H1 (cell line): ENCODE measurements around the gene SMTN. TPM values are rescaled to one million over a fixed set of nuclear protein-coding genes. Genes with fewer than 3 reads are reported as not detected.

Source experiments
- BACH1 ChIP-seq: IDR thresholded peaks from 2 replicates; pipeline ENCODE4 v1.6.1; 2012; ENCODE audit warnings: low read length, improper control_type of control experiment
- CHD2 ChIP-seq: IDR thresholded peaks from 2 replicates; pipeline ENCODE4 v1.6.1; 2012; ENCODE audit warnings: low read length, improper control_type of control experiment
- CREB1 ChIP-seq: IDR thresholded peaks from 2 replicates; pipeline ENCODE4 v1.6.1; 2012; ENCODE audit warnings: inconsistent platforms
- EGR1 ChIP-seq: IDR thresholded peaks from 2 replicates; pipeline ENCODE4 v1.6.1; 2011; ENCODE audit warnings: low read depth, low read length, borderline replicate concordance
- EP300 ChIP-seq, 2 experiments: IDR thresholded peaks; 1 replicate in 1 of 2; 2 replicates in 1 of 2; pipeline ENCODE4 v1.6.1; 2011 to 2012; ENCODE audit warnings: low read depth in 2 of 2, low read length in 2 of 2, mild to moderate bottlenecking in 2 of 2, borderline replicate concordance in 1 of 2, inconsistent platforms in 1 of 2, moderate library complexity in 1 of 2
- GTF2F1 ChIP-seq: IDR thresholded peaks from 2 replicates; pipeline ENCODE4 v1.6.1; 2012; ENCODE audit warnings: low read depth, low read length, improper control_type of control experiment, borderline replicate concordance
- HDAC6 ChIP-seq: IDR thresholded peaks from one replicate; pipeline ENCODE4 v1.7.1; 2012; ENCODE audit warnings: low read depth, mild to moderate bottlenecking, inconsistent platforms, low read length, moderate library complexity
- KDM4A ChIP-seq: IDR thresholded peaks from one replicate; pipeline ENCODE4 v1.7.1; 2012; ENCODE audit warnings: low read depth, mild to moderate bottlenecking, moderate library complexity, low read length, inconsistent platforms; ENCODE audit not compliant: severe bottlenecking
- POU5F1 ChIP-seq: IDR thresholded peaks from 2 replicates; pipeline ENCODE4 v1.6.1; 2011; ENCODE audit warnings: low read depth, mild to moderate bottlenecking, low read length, moderate library complexity
- RAD21 ChIP-seq, 2 experiments: IDR thresholded peaks in 1 of 2; conservative IDR thresholded peaks in 1 of 2; 2 replicates each; pipeline ENCODE4 v1.6.1; 2011; ENCODE audit warnings: low read depth in 2 of 2, low read length in 2 of 2, improper control_type of control experiment in 1 of 2, inconsistent platforms in 1 of 2, mild to moderate bottlenecking in 1 of 2, moderate library complexity in 1 of 2
- RXRA ChIP-seq: IDR thresholded peaks from 2 replicates; pipeline ENCODE4 v1.6.1; 2011; ENCODE audit warnings: low read depth, mild to moderate bottlenecking, low read length, moderate library complexity; ENCODE audit not compliant: insufficient read depth
- SP2 ChIP-seq: IDR thresholded peaks from 2 replicates; pipeline ENCODE4 v1.6.1; 2012; ENCODE audit warnings: mild to moderate bottlenecking, low read length, inconsistent platforms
- SUZ12 ChIP-seq: fragments of 200-600 bp; sonication (generic); IDR thresholded peaks from 2 replicates; pipeline ENCODE4 v1.6.1; 2012; ENCODE audit warnings: mild to moderate bottlenecking, inconsistent platforms, low read length, moderate library complexity, mixed read lengths
- TAF1 ChIP-seq: IDR thresholded peaks from 2 replicates; pipeline ENCODE4 v1.6.1; 2011; ENCODE audit warnings: mild to moderate bottlenecking, low read depth, low read length
- TAF7 ChIP-seq: optimal IDR thresholded peaks from 2 replicates; pipeline ENCODE3; 2011; ENCODE audit warnings: low read depth, mild to moderate bottlenecking, inconsistent platforms, low read length, moderate library complexity, borderline replicate concordance
- TBP ChIP-seq: IDR thresholded peaks from 2 replicates; pipeline ENCODE4 v1.6.1; 2011; ENCODE audit warnings: low read depth, low read length, improper control_type of control experiment
- TCF12 ChIP-seq: IDR thresholded peaks from 2 replicates; pipeline ENCODE4 v1.6.1; 2011; ENCODE audit warnings: low read depth, mild to moderate bottlenecking, low read length
- ZNF274 ChIP-seq: IDR thresholded peaks from 2 replicates; pipeline ENCODE4 v1.7.0; 2012; ENCODE audit warnings: low read length, borderline replicate concordance; ENCODE audit errors: extremely low read depth
- polyA plus RNA-seq, 7 experiments: library from polyadenylated mRNA; depleted of rRNA in 3 of 7; stranded (reverse) in 5 of 7; unstranded in 2 of 7; fragments of >200 nt in 5 of 7; fragments of 200-250 nt in 2 of 7; gene quantifications; 1 replicate in 5 of 7; 2 replicates in 1 of 7; 4 replicates in 1 of 7; pipeline versions ENCODE4 v1.2.1 to v1.2.3, GENCODE V29; 2011 to 2013; ENCODE audit warnings: missing spikeins in 2 of 7, mixed read lengths in 2 of 7
- total RNA-seq: library from RNA; stranded (reverse); fragmentation: NEBNext Ultra II Directional; extraction: Animal tissue kit (Norgen Biotek cat#: 25700); gene quantifications from 2 replicates; pipeline ENCODE4 v1.2.1, GENCODE V29; 2021
- TF ChIP-seq, protein P1 (sequence below): IDR thresholded peaks from 2 replicates; pipeline ENCODE4 v1.6.1; 2012; ENCODE audit warnings: low read length, inconsistent platforms
- TF ChIP-seq, protein P2 (sequence below): IDR thresholded peaks from 2 replicates; pipeline ENCODE4 v1.6.1; 2012; ENCODE audit warnings: inconsistent platforms
- TF ChIP-seq, protein P3 (sequence below): IDR thresholded peaks from 2 replicates; pipeline ENCODE4 v1.6.1; 2011; ENCODE audit warnings: low read depth, mild to moderate bottlenecking, low read length; ENCODE audit not compliant: insufficient read depth

SMTN gene
- total and polyA plus RNA-seq, 2 of the 8 experiments (the other 6 are each of a cell fraction or from before 2014, with no cell fraction given), result 12.3 to 20.8 TPM

DNA sequence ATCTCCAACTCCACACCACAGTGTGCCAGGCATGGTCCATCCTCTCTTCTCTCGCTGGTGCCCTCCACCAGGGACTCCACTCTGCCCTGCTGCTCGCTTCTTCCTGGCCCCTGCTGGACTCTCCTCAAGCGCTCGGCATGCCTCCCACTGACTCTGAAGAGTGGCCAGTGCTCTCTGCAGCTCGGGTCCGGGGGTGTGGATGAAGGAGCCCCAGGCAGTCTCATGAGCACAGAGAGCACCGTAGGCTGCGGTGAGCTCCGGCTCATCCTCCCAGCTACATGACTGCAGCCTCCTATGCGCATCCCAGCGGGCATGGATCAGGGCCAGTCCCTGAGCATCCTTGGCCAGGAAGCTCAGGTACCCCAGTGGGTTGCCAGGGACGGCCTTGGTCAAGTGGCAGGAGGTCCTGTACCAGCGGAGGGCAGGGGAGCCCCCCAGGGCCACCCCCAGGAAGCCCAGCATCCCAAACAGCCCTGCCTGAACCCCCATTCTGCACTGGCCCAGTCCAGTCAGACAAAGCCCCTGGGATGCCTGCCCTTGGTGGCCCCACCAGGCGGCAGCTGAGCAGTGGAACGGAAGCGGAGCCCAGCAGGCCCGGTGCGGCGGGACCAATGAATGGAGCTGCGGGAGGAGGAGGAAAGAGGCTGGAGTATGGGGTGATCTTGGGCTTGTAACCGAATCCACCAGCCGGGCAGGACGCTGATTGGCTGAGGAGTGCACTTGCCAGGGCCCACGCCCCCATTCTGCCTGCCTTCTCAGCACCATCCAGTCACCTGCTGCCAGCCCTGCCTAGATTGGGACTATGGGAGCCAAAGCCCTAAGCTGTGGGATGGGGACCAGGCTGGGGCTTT, 59.0 kb downstream of the SMTN start, which contains the start of gene PLA2G3 (continued):
- TF ChIP-seq TBP, result peak; percentile 62; the same call in 1 of the 2 replicates
- no peak for TF ChIP-seq BACH1
- TF ChIP-seq SP2, result no peak
- TF ChIP-seq ZNF274, result no peak
- no peak for TF ChIP-seq HDAC6
- TF ChIP-seq, protein P1, sequence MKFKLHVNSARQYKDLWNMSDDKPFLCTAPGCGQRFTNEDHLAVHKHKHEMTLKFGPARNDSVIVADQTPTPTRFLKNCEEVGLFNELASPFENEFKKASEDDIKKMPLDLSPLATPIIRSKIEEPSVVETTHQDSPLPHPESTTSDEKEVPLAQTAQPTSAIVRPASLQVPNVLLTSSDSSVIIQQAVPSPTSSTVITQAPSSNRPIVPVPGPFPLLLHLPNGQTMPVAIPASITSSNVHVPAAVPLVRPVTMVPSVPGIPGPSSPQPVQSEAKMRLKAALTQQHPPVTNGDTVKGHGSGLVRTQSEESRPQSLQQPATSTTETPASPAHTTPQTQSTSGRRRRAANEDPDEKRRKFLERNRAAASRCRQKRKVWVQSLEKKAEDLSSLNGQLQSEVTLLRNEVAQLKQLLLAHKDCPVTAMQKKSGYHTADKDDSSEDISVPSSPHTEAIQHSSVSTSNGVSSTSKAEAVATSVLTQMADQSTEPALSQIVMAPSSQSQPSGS, result no peak
- TF ChIP-seq, protein P2, sequence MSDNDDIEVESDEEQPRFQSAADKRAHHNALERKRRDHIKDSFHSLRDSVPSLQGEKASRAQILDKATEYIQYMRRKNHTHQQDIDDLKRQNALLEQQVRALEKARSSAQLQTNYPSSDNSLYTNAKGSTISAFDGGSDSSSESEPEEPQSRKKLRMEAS, result 0 out of 2 replicates have a peak, but pooled peaks have one; percentile 41
- TF ChIP-seq POU5F1, result no peak
- peak in 1 of 2 experiments; percentile 66; a peak in 1 of 3 replicates for TF ChIP-seq EP300 (IDR thresholded peaks at IDR 0.05; ENCODE audit: borderline replicate concordance in 1 of 2, low read depth in 2 of 2, low read length in 2 of 2)
- TF ChIP-seq RXRA, result no peak
- peak; percentile 43 for TF ChIP-seq KDM4A
- TF ChIP-seq GTF2F1, result no peak
- TF ChIP-seq, protein P3, sequence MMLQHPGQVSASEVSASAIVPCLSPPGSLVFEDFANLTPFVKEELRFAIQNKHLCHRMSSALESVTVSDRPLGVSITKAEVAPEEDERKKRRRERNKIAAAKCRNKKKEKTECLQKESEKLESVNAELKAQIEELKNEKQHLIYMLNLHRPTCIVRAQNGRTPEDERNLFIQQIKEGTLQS, result no peak
- no peak for TF ChIP-seq EGR1
- TF ChIP-seq RAD21 (IDR thresholded peaks at IDR 0.05 in 1 of 2, conservative IDR thresholded peaks at IDR 0.05 in 1 of 2; ENCODE audit: low read depth in 2 of 2, low read length in 2 of 2), result peak; percentile 17 to 41; a peak in 3 of 4 replicates
- peak; percentile 75 for TF ChIP-seq TAF7
- TF ChIP-seq CHD2, result no peak
- no peak for TF ChIP-seq TCF12
- no peak for TF ChIP-seq CREB1
- TF ChIP-seq SUZ12, result no peak
- TF ChIP-seq TAF1, result peak; percentile 76; the same call in 1 of the 2 replicates
